Measurements from ENCODE around the gene LRRC8C. TPM values are rescaled to one million over a fixed set of nuclear protein-coding genes. Genes with fewer than 3 reads are reported as not detected.

LRRC8C gene
- total and polyA plus RNA-seq, 2 of the 8 experiments (the other 6 are each of a cell fraction or from before 2014, with no cell fraction given) = 1.1 to 2.1 TPM

DNA sequence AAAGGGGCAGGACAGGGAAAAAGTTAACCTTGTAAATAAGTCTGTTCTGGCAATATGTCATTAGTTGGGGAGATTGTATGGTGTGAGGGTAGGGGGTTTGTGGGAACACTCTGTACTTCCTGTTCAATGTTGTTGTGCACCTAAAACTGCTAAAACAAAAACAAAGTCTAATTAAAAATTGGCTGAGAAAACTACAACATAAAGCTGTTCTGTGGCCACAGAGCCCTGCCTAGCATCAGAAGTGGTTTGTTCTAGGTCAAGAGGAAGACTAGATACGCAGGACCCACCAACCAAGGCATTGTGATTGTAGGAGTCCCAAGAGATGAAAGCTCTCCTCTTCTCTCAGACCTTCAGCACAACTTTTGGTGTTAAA, 106.9 kb downstream of the LRRC8C start (continued):
- no peak for TF ChIP-seq HDAC6 (IDR thresholded peaks at IDR 0.05; ENCODE audit: low read depth, low read length)

Data from H1 (cell line).